Astrocyte (in vitro differentiated cells and primary cell): ENCODE measurements around the gene PTPRK.

Experiments
- CTCF ChIP-seq: IDR thresholded peaks from 2 replicates; pipeline ENCODE4 v1.5.1; 2011; ENCODE audit warnings: low read depth, mild to moderate bottlenecking, inconsistent platforms, low read length, moderate library complexity; ENCODE audit not compliant: insufficient read depth
- EZH2 ChIP-seq: IDR thresholded peaks from 2 replicates; pipeline ENCODE4 v1.6.1; 2012; ENCODE audit warnings: mild to moderate bottlenecking, low read length, inconsistent platforms; ENCODE audit not compliant: insufficient read depth

- TF ChIP-seq EZH2 (no peak), CTCF (no peak)
Measured at GRCh38 chr6:128336436-128337095, 183.8 kb downstream of the PTPRK start.
